NB4 (cell line): ENCODE measurements around the gene SH3GLB2.

Source experiments
- DNase-seq: peaks from one replicate; pipeline ENCODE4 v3.0.0; 2010; ENCODE audit warnings: low read depth
- H3K4me3 ChIP-seq: one replicate; pipeline ENCODE4 v1.5.1; 2011; ENCODE audit warnings: mild to moderate bottlenecking, low read depth, low read length, moderate library complexity
- MYC ChIP-seq: IDR thresholded peaks from 2 replicates; pipeline ENCODE4 v1.6.1; 2011; ENCODE audit warnings: low read depth, low read length
- POLR2A ChIP-seq: IDR thresholded peaks from 2 replicates; pipeline ENCODE4 v1.6.1; 2011; ENCODE audit warnings: mild to moderate bottlenecking; ENCODE audit not compliant: insufficient read length; ENCODE audit errors: extremely low read depth
- TF ChIP-seq, protein P1 (sequence below): IDR thresholded peaks from one replicate; pipeline ENCODE4 v1.5.1; 2012; ENCODE audit warnings: low read depth, low read length
- TF ChIP-seq, protein P2 (sequence below): IDR thresholded peaks from 2 replicates; pipeline ENCODE4 v1.6.1; 2011; ENCODE audit warnings: low read depth, low read length

SH3GLB2 gene

DNA sequence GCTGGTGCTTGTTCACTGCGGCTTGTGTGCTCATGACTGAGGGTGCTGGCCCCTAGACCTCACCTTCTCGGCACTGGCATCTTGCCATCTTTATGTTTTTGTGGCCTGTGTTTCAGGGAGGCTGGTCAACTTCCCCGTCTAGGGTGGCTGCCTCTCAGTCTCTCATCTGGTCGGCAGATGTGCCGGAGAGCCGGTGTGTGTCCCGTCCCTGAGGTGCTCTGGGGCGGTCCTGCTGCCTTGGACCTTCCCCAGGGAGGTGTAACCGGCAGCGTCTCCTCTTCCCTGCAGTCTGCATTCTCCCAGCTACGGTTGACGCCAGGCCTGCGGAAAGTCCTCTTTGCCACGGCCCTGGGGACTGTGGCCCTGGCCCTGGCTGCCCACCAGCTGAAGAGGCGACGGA is 13.9 kb upstream of the SH3GLB2 start:
- TF ChIP-seq, protein P1, sequence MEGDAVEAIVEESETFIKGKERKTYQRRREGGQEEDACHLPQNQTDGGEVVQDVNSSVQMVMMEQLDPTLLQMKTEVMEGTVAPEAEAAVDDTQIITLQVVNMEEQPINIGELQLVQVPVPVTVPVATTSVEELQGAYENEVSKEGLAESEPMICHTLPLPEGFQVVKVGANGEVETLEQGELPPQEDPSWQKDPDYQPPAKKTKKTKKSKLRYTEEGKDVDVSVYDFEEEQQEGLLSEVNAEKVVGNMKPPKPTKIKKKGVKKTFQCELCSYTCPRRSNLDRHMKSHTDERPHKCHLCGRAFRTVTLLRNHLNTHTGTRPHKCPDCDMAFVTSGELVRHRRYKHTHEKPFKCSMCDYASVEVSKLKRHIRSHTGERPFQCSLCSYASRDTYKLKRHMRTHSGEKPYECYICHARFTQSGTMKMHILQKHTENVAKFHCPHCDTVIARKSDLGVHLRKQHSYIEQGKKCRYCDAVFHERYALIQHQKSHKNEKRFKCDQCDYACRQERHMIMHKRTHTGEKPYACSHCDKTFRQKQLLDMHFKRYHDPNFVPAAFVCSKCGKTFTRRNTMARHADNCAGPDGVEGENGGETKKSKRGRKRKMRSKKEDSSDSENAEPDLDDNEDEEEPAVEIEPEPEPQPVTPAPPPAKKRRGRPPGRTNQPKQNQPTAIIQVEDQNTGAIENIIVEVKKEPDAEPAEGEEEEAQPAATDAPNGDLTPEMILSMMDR: no peak
- TF ChIP-seq POLR2A (no peak), MYC (no peak)
- TF ChIP-seq, protein P2, sequence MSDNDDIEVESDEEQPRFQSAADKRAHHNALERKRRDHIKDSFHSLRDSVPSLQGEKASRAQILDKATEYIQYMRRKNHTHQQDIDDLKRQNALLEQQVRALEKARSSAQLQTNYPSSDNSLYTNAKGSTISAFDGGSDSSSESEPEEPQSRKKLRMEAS: no peak
- DNase-seq: no peak
- H3K4me3 ChIP-seq: no peak overlapping the region

DNA sequence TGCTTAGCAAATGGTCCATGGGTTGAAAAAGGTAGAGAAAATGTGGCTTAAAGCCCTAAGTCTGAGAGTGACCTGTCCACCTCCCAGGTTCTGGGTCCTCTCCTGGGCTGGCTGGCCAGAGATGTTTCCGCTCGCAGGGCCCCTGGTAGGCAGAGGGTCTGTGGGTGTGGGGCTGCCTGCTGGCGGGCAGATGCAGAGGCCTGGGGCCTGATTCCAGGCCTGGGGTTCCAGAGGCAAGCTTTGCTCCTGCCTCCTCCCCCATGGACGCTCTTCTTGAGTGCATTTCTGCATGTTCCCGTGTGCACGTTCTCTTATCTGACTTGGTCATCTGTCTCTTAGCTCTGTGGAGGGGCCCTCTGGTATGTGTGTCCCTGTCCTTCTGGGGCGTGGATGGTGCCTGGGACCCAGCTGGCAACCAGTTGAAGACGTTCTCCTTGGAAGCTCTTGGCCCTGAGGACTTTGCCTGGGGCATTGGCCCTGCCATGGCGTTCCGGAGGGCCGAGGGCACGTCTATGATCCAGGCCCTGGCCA is 12.0 kb upstream of the SH3GLB2 start:
- no peak overlapping the region for H3K4me3 ChIP-seq
- TF ChIP-seq, protein P2: no peak
- TF ChIP-seq POLR2A: no peak
- TF ChIP-seq, protein P1: no peak
- TF ChIP-seq MYC: no peak
- DNase-seq: no peak

DNA sequence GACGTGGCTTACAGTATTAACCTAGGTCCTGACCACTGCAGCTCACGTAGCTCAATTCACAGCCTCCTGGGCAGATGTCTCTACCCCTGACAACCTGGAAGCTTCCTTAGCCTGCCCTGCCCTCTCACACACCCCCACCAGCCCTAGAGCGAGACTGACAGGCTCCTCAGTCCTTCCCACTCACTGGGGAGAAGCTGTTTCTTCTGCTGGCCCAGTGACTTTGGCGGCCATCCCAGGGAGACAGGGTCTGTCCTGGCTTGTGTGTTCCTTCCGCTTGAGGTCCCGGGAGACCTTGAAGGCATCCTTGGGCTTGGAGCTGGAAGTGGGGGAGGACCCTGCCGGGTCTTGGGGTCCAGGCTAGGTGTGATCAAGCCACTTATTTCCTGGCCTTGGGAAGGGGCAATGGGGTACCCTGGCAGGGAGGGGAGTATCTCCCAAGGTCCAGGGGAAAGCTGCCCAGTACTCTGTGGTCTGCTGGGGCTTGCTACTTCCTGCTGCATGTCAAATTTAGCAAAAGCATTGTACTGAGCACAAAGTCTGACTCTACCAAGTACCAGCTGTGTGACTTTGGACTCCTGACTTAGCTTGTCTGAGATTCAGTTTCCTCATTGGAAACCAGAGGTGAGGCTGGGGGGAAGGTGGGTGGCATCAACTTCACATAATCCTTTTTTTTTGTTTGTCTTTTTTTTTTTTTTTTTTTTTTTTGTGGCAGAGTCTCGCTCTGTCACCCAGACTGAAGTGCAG is 10.2 kb upstream of the SH3GLB2 start:
- peak overlapping the region; percentile 17 for H3K4me3 ChIP-seq
- TF ChIP-seq, protein P1: no peak
- TF ChIP-seq, protein P2: no peak
- no peak for TF ChIP-seq MYC

DNA sequence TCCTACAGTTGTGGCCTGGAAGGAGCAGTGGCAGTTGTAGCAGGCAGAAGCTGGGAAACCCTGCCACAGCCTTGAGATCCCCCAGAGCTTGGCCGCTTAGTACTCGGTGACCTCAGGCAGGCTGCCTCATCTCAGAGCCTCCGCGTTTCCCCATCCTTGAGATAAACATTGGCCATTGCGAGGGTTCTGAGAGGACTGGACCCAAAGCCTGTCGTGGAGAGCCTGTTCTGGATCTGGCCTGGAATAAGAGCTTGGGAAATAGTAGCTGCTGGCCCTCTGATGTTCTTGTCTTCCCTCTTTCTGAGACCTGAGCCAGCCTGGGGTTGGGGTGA is 9.6 kb upstream of the SH3GLB2 start:
- no peak for DNase-seq
- H3K4me3 ChIP-seq: peak overlapping the region; percentile 79
- TF ChIP-seq MYC (no peak), POLR2A (no peak)
- TF ChIP-seq, protein P1: no peak
- TF ChIP-seq, protein P2: no peak

More for the DNA sequence above, 10.2 kb upstream of the SH3GLB2 start:
- no peak for DNase-seq

DNA sequence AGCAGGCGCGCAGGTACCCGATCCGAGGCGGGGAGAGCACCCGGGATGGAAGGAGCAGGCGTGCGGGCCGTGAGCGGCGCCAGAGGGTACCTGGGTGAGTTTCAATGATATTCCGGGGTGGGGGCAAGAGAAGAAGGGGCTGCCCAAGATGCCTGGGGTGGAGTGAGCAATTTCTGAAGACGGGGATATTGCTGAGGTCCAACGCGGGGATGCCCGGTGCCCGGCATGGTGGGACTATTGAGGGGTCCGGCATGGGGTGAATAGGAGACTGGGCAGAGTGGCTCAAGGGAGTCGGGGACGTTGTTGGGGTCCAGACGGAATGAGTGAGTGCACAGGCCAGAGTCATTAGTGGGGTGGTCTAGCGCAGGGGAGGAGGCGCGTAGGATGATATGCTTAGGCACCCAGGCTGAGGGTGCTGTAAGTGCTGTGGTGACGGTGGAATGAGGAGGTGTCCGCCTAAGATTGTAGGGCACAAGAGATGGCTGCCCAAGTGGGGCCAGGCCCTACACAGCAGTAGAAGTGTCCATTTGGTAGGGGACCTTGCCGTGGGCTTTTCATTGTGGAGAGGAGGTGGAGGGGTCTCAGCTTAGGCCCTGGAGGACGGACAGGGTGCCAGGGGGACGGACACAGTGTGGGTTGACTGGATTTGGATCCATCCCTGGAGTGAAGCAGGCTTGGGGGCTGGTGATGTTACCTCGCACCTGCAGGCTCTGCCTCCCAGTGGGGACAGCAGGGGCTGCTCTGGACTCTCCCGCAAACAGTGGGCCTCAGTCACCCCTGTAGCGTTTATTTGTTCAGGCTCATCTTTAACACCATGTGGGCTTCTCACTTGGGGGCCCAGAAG is 9.0 kb upstream of the SH3GLB2 start:
- no peak for DNase-seq
- peak overlapping the region; percentile 79 for H3K4me3 ChIP-seq
- TF ChIP-seq, protein P1: no peak
- TF ChIP-seq POLR2A (no peak), MYC (no peak)
- TF ChIP-seq, protein P2: no peak
